GM23338 (cell line): ENCODE data around the gene PTPRO. TPM values are rescaled to one million over a fixed set of nuclear protein-coding genes. Genes with fewer than 3 reads are reported as not detected.

Experiments
- ATAC-seq: fragments of 200-7000 bp; cut with Tn5 transposase; 3 replicates; pipeline ENCODE4 v1.9.1; 2020
- DNase-seq: peaks from one replicate; pipeline ENCODE4 v3.0.0-alpha.2; 2015; ENCODE audit warnings: low spot score
- H2AFZ ChIP-seq: fragments of 200-600 bp; sonication (generic); 2 replicates; pipeline ENCODE4 v1.8.0; 2016; ENCODE audit warnings: antibody characterized with exemption, mild to moderate bottlenecking, moderate library complexity
- H3F3A ChIP-seq: fragments of 200-600 bp; sonication (generic); replicated peaks from 2 replicates; pipeline ENCODE4 v1.8.0; 2017; ENCODE audit warnings: antibody characterized with exemption, mixed run types, low read depth
- H3K27ac ChIP-seq: fragments of 200-600 bp; sonication (generic); 2 replicates; pipeline ENCODE4 v1.6.1; 2016; ENCODE audit warnings: low read depth
- H3K27me3 ChIP-seq: fragments of 200-600 bp; sonication (generic); 2 replicates; pipeline ENCODE4 v1.8.0; 2016; ENCODE audit warnings: mild to moderate bottlenecking, mixed run types, moderate library complexity; ENCODE audit not compliant: insufficient read depth
- H3K36me3 ChIP-seq: fragments of 200-600 bp; sonication (generic); 2 replicates; pipeline ENCODE4 v1.8.0; 2016; ENCODE audit warnings: mild to moderate bottlenecking; ENCODE audit not compliant: insufficient read depth
- H3K4me1 ChIP-seq: fragments of 200-600 bp; sonication (generic); 2 replicates; pipeline ENCODE4 v1.8.0; 2016; ENCODE audit warnings: mild to moderate bottlenecking, moderate library complexity; ENCODE audit not compliant: insufficient read depth
- H3K4me2 ChIP-seq: fragments of 200-600 bp; sonication (generic); 2 replicates; pipeline ENCODE4 v1.7.1; 2017; ENCODE audit warnings: mixed run types
- H3K4me3 ChIP-seq: fragments of 200-600 bp; sonication (generic); 2 replicates; pipeline ENCODE4 v1.6.1; 2016; ENCODE audit warnings: mixed run types
- H3K79me2 ChIP-seq: fragments of 200-600 bp; sonication (generic); replicated peaks from 2 replicates; pipeline ENCODE4 v1.8.0; 2017; ENCODE audit warnings: mild to moderate bottlenecking; ENCODE audit not compliant: insufficient read depth
- H3K9me2 ChIP-seq: fragments of 200-600 bp; sonication (generic); 2 replicates; pipeline ENCODE4 v1.8.0; 2017; ENCODE audit not compliant: insufficient read depth
- H4K20me1 ChIP-seq: fragments of 200-600 bp; sonication (generic); replicated peaks from 2 replicates; pipeline ENCODE4 v1.8.0; 2017; ENCODE audit warnings: mild to moderate bottlenecking; ENCODE audit not compliant: insufficient read depth
- H3K27ac Mint-ChIP-seq: 2 replicates; pipeline ENCODE4 v1.8.0; 2020; ENCODE audit warnings: inconsistent platforms, mild to moderate bottlenecking, moderate library complexity, mixed read lengths
- H3K27me3 Mint-ChIP-seq: 3 replicates; pipeline ENCODE4 v1.8.0; 2022; ENCODE audit warnings: low read depth, mild to moderate bottlenecking, moderate library complexity, mixed read lengths, inconsistent platforms; ENCODE audit not compliant: insufficient read depth, poor library complexity
- H3K36me3 Mint-ChIP-seq: 3 replicates; pipeline ENCODE4 v1.8.0; 2021; ENCODE audit warnings: low read depth, mild to moderate bottlenecking, inconsistent platforms, moderate library complexity, mixed read lengths
- H3K4me1 Mint-ChIP-seq: 3 replicates; pipeline ENCODE4 v1.8.0; 2020; ENCODE audit warnings: mild to moderate bottlenecking, inconsistent platforms, mixed read lengths
- H3K4me3 Mint-ChIP-seq: 3 replicates; pipeline ENCODE4 v1.8.0; 2021; ENCODE audit warnings: moderate library complexity, mild to moderate bottlenecking, inconsistent platforms, mixed read lengths
- H3K9me3 Mint-ChIP-seq: 3 replicates; pipeline ENCODE4 v1.8.0; 2020; ENCODE audit warnings: moderate library complexity, mild to moderate bottlenecking, inconsistent platforms, mixed read lengths
- CREB1 ChIP-seq: fragments of 250-450 bp; sonication (Bioruptor Pico); IDR thresholded peaks from 2 replicates; pipeline ENCODE4 v1.5.0; 2020; ENCODE audit warnings: low read depth, mild to moderate bottlenecking, moderate library complexity
- EZH2 ChIP-seq: fragments of 200-600 bp; sonication (generic); IDR thresholded peaks from one replicate; pipeline ENCODE4 v1.8.0; 2017; ENCODE audit warnings: antibody characterized with exemption, mild to moderate bottlenecking, low read depth; ENCODE audit not compliant: unreplicated experiment
- EZH2phosphoT487 ChIP-seq: fragments of 200-600 bp; sonication (generic); IDR thresholded peaks from one replicate; pipeline ENCODE4 v1.8.1; 2018; ENCODE audit warnings: antibody characterized with exemption; ENCODE audit not compliant: unreplicated experiment
- JUNB ChIP-seq: IDR thresholded peaks from one replicate; pipeline ENCODE4 v1.6.1; 2016; ENCODE audit warnings: antibody characterized with exemption; ENCODE audit not compliant: unreplicated experiment
- NANOG ChIP-seq: IDR thresholded peaks from 2 replicates; pipeline ENCODE4 v1.6.1; 2016; ENCODE audit warnings: antibody characterized with exemption, borderline replicate concordance
- POLR2AphosphoS5 ChIP-seq: IDR thresholded peaks from 2 replicates; pipeline ENCODE4 v1.6.1; 2016; ENCODE audit warnings: antibody characterized with exemption, low read depth
- STAT1 ChIP-seq: IDR thresholded peaks from one replicate; pipeline ENCODE4 v1.6.1; 2016; ENCODE audit warnings: antibody characterized with exemption; ENCODE audit not compliant: unreplicated experiment
- ZNF114 ChIP-seq: fragments of 250-450 bp; sonication (Bioruptor Pico); IDR thresholded peaks from 2 replicates; pipeline ENCODE4 v1.5.0; 2020; ENCODE audit warnings: mild to moderate bottlenecking, moderate library complexity
- ZNF331 ChIP-seq: fragments of 250-450 bp; sonication (Bioruptor Pico); IDR thresholded peaks from 2 replicates; pipeline ENCODE4 v1.5.0; 2020; ENCODE audit warnings: low read depth, mild to moderate bottlenecking, moderate library complexity
- polyA plus RNA-seq: library from polyadenylated mRNA; unstranded; fragments of >200 nt; fragmentation: Nextera tagmentation; extraction: Ambion mirVana; gene quantifications from 2 replicates; pipeline ENCODE4 v1.2.1, GENCODE V29; 2016
- total RNA-seq: library from RNA; depleted of rRNA; stranded (reverse); fragments of >200 nt; shearing (Covaris generic); gene quantifications from 2 replicates; pipeline ENCODE4 v1.2.3, GENCODE V29; 2014
- TF ChIP-seq, protein P1 (sequence below), 2 experiments: fragments of 200-600 bp in 1 of 2; sonication (generic) in 1 of 2; conservative IDR thresholded peaks; 2 replicates each; pipeline versions ENCODE4 v1.5.1 to v1.6.1; 2016 to 2017; ENCODE audit warnings: antibody characterized with exemption in 2 of 2, low read depth in 2 of 2, mild to moderate bottlenecking in 2 of 2, moderate library complexity in 1 of 2
- TF ChIP-seq, protein P2 (sequence below): IDR thresholded peaks from one replicate; pipeline ENCODE4 v1.6.1; 2018; ENCODE audit warnings: antibody characterized with exemption; ENCODE audit not compliant: unreplicated experiment
- TF ChIP-seq, protein P3 (sequence below): IDR thresholded peaks from 2 replicates; pipeline ENCODE4 v1.6.1; 2016; ENCODE audit warnings: antibody characterized with exemption

Gene PTPRO
- total and polyA plus RNA-seq, 2 experiments from 2014 or later = 1.4 to 1.5 TPM

DNA sequence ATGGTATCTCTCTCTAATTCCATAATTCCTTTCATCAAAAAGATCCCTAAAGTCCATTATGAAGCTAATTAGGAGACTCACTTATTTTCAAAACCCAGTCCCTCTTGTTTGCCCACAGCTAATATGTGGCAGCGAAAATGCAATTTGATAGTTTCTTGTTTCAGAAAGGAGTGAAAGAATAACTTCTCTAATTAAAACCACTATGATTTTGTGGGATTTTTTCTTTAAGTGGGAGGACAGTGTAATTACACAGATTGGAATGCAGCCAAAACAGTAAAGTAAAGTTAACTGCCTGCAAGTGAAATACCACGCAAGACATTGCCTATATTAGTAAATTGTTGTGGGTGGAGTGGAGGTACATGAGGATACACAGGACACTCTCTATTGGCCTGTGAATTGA lies 50.0 kb downstream of the PTPRO start (continued):
- TF ChIP-seq POLR2AphosphoS5 = no peak
- TF ChIP-seq, protein P1, sequence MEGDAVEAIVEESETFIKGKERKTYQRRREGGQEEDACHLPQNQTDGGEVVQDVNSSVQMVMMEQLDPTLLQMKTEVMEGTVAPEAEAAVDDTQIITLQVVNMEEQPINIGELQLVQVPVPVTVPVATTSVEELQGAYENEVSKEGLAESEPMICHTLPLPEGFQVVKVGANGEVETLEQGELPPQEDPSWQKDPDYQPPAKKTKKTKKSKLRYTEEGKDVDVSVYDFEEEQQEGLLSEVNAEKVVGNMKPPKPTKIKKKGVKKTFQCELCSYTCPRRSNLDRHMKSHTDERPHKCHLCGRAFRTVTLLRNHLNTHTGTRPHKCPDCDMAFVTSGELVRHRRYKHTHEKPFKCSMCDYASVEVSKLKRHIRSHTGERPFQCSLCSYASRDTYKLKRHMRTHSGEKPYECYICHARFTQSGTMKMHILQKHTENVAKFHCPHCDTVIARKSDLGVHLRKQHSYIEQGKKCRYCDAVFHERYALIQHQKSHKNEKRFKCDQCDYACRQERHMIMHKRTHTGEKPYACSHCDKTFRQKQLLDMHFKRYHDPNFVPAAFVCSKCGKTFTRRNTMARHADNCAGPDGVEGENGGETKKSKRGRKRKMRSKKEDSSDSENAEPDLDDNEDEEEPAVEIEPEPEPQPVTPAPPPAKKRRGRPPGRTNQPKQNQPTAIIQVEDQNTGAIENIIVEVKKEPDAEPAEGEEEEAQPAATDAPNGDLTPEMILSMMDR (conservative IDR thresholded peaks at IDR 0.05; ENCODE audit: low read depth in 2 of 2) = no peak
- TF ChIP-seq EZH2 = no peak
- no peak for TF ChIP-seq EZH2phosphoT487

DNA sequence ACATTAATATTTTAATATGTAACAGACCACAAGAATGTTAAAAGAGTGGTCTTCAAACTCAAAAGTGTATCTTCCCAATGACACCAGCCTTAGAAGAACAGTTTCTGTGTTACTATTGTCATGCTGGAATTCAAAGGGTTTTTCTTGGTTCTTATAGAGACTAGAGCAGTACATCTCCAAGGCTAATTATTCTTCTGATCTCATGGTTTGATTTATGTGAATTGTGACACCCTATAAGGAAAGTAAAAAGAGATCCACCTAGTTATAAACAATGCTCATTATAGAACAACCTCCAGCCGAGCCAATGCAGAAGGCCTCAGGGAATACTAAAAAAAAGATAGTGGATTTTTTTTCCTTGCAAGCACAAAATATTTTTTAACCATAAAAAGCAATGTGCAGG lies 65.5 kb downstream of the PTPRO start:
- no peaks in the 10 kb centered on the region for H3K27me3 Mint-ChIP-seq
- Histone ChIP-seq H3K27ac (no peak overlapping the region), H3K27me3 (no peaks in the 10 kb centered on the region), H3K4me2 (no peak overlapping the region), H3K36me3 (no peaks in the 10 kb centered on the region), H3F3A (no peaks in the 10 kb centered on the region), H3K4me3 (no peak overlapping the region), H4K20me1 (no peaks in the 10 kb centered on the region), H3K79me2 (no peaks in the 10 kb centered on the region), H3K4me1 (no peaks in the 10 kb centered on the region), H3K9me2 (peaks cover 10% of the 10 kb centered on the region), H2AFZ (no peak overlapping the region)
- H3K4me1 Mint-ChIP-seq = no peaks in the 10 kb centered on the region
- H3K36me3 Mint-ChIP-seq = no peaks in the 10 kb centered on the region
- no peak overlapping the region for H3K27ac Mint-ChIP-seq
- ATAC-seq (no peak), DNase-seq (no peak)
- H3K9me3 Mint-ChIP-seq = no peaks in the 10 kb centered on the region
- H3K4me3 Mint-ChIP-seq = no peak overlapping the region
- TF ChIP-seq, protein P2, sequence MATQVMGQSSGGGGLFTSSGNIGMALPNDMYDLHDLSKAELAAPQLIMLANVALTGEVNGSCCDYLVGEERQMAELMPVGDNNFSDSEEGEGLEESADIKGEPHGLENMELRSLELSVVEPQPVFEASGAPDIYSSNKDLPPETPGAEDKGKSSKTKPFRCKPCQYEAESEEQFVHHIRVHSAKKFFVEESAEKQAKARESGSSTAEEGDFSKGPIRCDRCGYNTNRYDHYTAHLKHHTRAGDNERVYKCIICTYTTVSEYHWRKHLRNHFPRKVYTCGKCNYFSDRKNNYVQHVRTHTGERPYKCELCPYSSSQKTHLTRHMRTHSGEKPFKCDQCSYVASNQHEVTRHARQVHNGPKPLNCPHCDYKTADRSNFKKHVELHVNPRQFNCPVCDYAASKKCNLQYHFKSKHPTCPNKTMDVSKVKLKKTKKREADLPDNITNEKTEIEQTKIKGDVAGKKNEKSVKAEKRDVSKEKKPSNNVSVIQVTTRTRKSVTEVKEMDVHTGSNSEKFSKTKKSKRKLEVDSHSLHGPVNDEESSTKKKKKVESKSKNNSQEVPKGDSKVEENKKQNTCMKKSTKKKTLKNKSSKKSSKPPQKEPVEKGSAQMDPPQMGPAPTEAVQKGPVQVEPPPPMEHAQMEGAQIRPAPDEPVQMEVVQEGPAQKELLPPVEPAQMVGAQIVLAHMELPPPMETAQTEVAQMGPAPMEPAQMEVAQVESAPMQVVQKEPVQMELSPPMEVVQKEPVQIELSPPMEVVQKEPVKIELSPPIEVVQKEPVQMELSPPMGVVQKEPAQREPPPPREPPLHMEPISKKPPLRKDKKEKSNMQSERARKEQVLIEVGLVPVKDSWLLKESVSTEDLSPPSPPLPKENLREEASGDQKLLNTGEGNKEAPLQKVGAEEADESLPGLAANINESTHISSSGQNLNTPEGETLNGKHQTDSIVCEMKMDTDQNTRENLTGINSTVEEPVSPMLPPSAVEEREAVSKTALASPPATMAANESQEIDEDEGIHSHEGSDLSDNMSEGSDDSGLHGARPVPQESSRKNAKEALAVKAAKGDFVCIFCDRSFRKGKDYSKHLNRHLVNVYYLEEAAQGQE = no peak
- TF ChIP-seq CREB1 = no peak
- no peak for TF ChIP-seq STAT1
- TF ChIP-seq, protein P1 (conservative IDR thresholded peaks at IDR 0.05; ENCODE audit: low read depth in 2 of 2) = no peak
- no peak for TF ChIP-seq ZNF114
- no peak for TF ChIP-seq NANOG
- TF ChIP-seq JUNB = no peak
- no peak for TF ChIP-seq POLR2AphosphoS5
- TF ChIP-seq, protein P3, sequence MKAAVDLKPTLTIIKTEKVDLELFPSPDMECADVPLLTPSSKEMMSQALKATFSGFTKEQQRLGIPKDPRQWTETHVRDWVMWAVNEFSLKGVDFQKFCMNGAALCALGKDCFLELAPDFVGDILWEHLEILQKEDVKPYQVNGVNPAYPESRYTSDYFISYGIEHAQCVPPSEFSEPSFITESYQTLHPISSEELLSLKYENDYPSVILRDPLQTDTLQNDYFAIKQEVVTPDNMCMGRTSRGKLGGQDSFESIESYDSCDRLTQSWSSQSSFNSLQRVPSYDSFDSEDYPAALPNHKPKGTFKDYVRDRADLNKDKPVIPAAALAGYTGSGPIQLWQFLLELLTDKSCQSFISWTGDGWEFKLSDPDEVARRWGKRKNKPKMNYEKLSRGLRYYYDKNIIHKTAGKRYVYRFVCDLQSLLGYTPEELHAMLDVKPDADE = no peak
- TF ChIP-seq EZH2phosphoT487 = no peak
- no peak for TF ChIP-seq EZH2
- no peak for TF ChIP-seq ZNF331 (CRISPR knock-in tag)
